Fibroblast of mammary gland (primary cell): Measurements from ENCODE around the gene EFCAB6.

Experiments
- DNase-seq: peaks from one replicate; pipeline ENCODE4 v3.0.0-alpha.2; 2010; ENCODE audit warnings: low read depth
- H3K4me3 ChIP-seq: 2 replicates; pipeline ENCODE4 v1.5.1; 2011; ENCODE audit warnings: low read depth, mild to moderate bottlenecking, low read length, moderate library complexity; ENCODE audit not compliant: control insufficient read depth
- CTCF ChIP-seq: conservative IDR thresholded peaks from 2 replicates; pipeline ENCODE4 v1.5.1; 2011; ENCODE audit warnings: low read depth, low read length, inconsistent platforms; ENCODE audit not compliant: control insufficient read depth, insufficient read depth

EFCAB6 gene

GRCh38 chr22:43706151-43706550 lies 106.0 kb downstream of the EFCAB6 start:
- DNase-seq: no peak
- TF ChIP-seq CTCF: no peak

GRCh38 chr22:43704051-43704450 lies 108.1 kb downstream of the EFCAB6 start:
- no peak for DNase-seq
- no peak for TF ChIP-seq CTCF
- H3K4me3 ChIP-seq: no peak overlapping the region

More at GRCh38 chr22:43706151-43706550, 106.0 kb downstream of the EFCAB6 start:
- no peak overlapping the region for H3K4me3 ChIP-seq

GRCh38 chr22:43698403-43698802 lies 113.7 kb downstream of the EFCAB6 start:
- H3K4me3 ChIP-seq: no peak overlapping the region
- peak; percentile 7 for DNase-seq
- TF ChIP-seq CTCF: no peak

GRCh38 chr22:43697894-43698293 lies 114.2 kb downstream of the EFCAB6 start:
- no peak overlapping the region for H3K4me3 ChIP-seq
- DNase-seq: no peak
- TF ChIP-seq CTCF: no peak

- no peak for DNase-seq
- TF ChIP-seq CTCF: no peak
- H3K4me3 ChIP-seq: no peak overlapping the region
Measured at GRCh38 chr22:43693249-43693648, 118.9 kb downstream of the EFCAB6 start.

- H3K4me3 ChIP-seq: no peak overlapping the region
- no peak for DNase-seq
- TF ChIP-seq CTCF: no peak
Measured at GRCh38 chr22:43689356-43689755, 122.7 kb downstream of the EFCAB6 start.

GRCh38 chr22:43682851-43683250 lies 129.3 kb downstream of the EFCAB6 start:
- H3K4me3 ChIP-seq: no peak overlapping the region
- TF ChIP-seq CTCF: no peak
- no peak for DNase-seq
